ENCODE data around the gene LRRC73.

LRRC73 gene

DNA sequence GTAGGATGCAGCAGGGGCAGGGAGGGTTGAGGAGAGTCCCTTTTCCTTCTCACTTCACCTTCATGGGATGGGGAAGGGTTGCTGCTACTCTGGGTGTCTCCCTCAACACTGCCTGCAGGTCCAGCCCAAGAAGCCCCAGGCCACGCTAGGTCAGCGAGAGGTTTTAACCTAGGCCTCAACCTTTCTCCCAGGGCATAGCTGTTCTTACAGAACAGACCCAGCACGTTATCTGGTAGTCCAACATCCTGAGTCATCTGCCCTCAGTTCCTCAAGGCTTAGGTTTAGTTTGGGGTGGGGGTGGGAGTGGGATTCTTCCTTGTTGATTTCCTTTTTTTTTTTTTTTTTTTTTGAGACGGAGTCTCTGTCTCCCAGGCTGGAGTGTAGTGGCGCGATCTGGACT, 15.8 kb downstream of the LRRC73 start:
- DNase-seq (ENCODE audit: low read depth in 1 of 2, low spot score in 1 of 2), result no peak
- no peak for TF ChIP-seq JUND (IDR thresholded peaks at IDR 0.05; ENCODE audit: low read depth)
- in situ Hi-C loops (cut with HindIII; ENCODE audit: low pct_unique_long_range_greater_than_20kb, low sequenced_read_pairs), result no loop called here

- in situ Hi-C loops (cut with HindIII; ENCODE audit: low pct_unique_long_range_greater_than_20kb, low sequenced_read_pairs), result no loop called here
- TF ChIP-seq JUND (IDR thresholded peaks at IDR 0.05; ENCODE audit: low read depth), result no peak
- no peak for DNase-seq (ENCODE audit: low read depth in 1 of 2, low spot score in 1 of 2)
Observed at GRCh38 chr6:43493833-43494232, 16.3 kb downstream of the LRRC73 start.

- in situ Hi-C loops (cut with HindIII; ENCODE audit: low pct_unique_long_range_greater_than_20kb, low sequenced_read_pairs), result no loop called here
- TF ChIP-seq JUND (IDR thresholded peaks at IDR 0.05; ENCODE audit: low read depth), result no peak
- DNase-seq (ENCODE audit: low read depth in 1 of 2, low spot score in 1 of 2), result no peak
Observed at GRCh38 chr6:43493230-43493629, 16.9 kb downstream of the LRRC73 start.

GRCh38 chr6:43492673-43493072, 17.5 kb downstream of the LRRC73 start:
- in situ Hi-C loops (cut with HindIII; ENCODE audit: low pct_unique_long_range_greater_than_20kb, low sequenced_read_pairs), result no loop called here
- TF ChIP-seq JUND (IDR thresholded peaks at IDR 0.05; ENCODE audit: low read depth), result no peak
- DNase-seq (ENCODE audit: low read depth in 1 of 2, low spot score in 1 of 2), result no peak

- no peak for DNase-seq (ENCODE audit: low read depth in 1 of 2, low spot score in 1 of 2)
- no peak for TF ChIP-seq JUND (IDR thresholded peaks at IDR 0.05; ENCODE audit: low read depth)
- in situ Hi-C loops (cut with HindIII; ENCODE audit: low pct_unique_long_range_greater_than_20kb, low sequenced_read_pairs), result no loop called here
Observed at GRCh38 chr6:43491750-43492661, 18.1 kb downstream of the LRRC73 start.

DNA sequence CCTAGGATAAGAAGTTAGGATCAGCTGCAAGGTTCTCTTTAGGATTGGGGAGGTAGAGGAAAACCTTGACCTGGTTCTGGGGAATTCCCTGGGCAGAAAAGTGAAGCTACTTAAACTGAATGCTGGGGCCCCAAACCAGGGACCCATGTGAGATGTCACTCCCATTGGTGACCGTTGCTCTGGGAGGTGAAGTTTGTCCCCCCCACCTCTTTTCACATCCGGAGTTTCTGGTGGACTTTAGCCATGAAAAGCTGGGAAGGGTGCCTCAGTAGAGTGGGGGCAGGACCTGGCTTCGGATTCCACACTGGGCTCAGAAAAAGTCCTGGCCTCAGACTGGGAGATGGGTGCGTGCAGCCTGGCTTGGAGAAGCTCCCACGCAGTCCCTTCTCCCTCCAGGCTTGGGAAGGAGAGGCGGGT, 19.6 kb downstream of the LRRC73 start:
- no peak for TF ChIP-seq JUND (IDR thresholded peaks at IDR 0.05; ENCODE audit: low read depth)
- in situ Hi-C loops (cut with HindIII; ENCODE audit: low pct_unique_long_range_greater_than_20kb, low sequenced_read_pairs), result no loop called here
- DNase-seq (ENCODE audit: low read depth in 1 of 2, low spot score in 1 of 2), result no peak

- no peak for TF ChIP-seq JUND (IDR thresholded peaks at IDR 0.05; ENCODE audit: low read depth)
- no peak for DNase-seq (ENCODE audit: low read depth in 1 of 2, low spot score in 1 of 2)
- in situ Hi-C loops (cut with HindIII; ENCODE audit: low pct_unique_long_range_greater_than_20kb, low sequenced_read_pairs), result no loop called here
Observed at GRCh38 chr6:43489277-43490072, 20.7 kb downstream of the LRRC73 start.

- no peak for DNase-seq (ENCODE audit: low read depth in 1 of 2, low spot score in 1 of 2)
- TF ChIP-seq JUND (IDR thresholded peaks at IDR 0.05; ENCODE audit: low read depth), result no peak
- in situ Hi-C loops (cut with HindIII; ENCODE audit: low pct_unique_long_range_greater_than_20kb, low sequenced_read_pairs), result no loop called here
Observed at GRCh38 chr6:43488667-43489276, 21.4 kb downstream of the LRRC73 start.

- TF ChIP-seq JUND (IDR thresholded peaks at IDR 0.05; ENCODE audit: low read depth), result no peak
- no peak for DNase-seq (ENCODE audit: low read depth in 1 of 2, low spot score in 1 of 2)
- in situ Hi-C loops (cut with HindIII; ENCODE audit: low pct_unique_long_range_greater_than_20kb, low sequenced_read_pairs), result no loop called here
Observed at GRCh38 chr6:43481591-43482236, 28.4 kb downstream of the LRRC73 start.

DNA sequence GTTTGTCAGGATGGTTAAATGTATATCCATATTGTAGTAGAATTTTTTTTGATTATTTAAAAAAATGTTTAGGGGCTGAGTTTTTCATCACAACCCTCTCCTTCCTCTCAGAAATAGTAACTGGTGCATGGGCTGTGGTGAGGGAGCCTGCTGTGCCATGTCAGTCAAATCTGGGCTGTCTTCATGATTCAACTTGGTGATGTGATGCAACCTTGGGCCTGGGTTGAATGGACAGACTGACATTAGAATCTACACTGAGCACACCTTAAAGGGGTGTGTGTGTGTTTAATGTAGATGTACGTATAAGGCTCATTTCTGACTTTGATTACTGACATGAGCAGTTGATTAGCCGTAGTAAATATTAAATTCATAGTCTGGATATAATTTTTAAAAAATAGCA, 29.1 kb downstream of the LRRC73 start:
- in situ Hi-C loops (cut with HindIII; ENCODE audit: low pct_unique_long_range_greater_than_20kb, low sequenced_read_pairs), result no loop called here
- TF ChIP-seq JUND (IDR thresholded peaks at IDR 0.05; ENCODE audit: low read depth), result no peak
- no peak for DNase-seq (ENCODE audit: low read depth in 1 of 2, low spot score in 1 of 2)

- no peak for TF ChIP-seq JUND (IDR thresholded peaks at IDR 0.05; ENCODE audit: low read depth)
- DNase-seq (ENCODE audit: low read depth in 1 of 2, low spot score in 1 of 2), result no peak
- in situ Hi-C loops (cut with HindIII; ENCODE audit: low pct_unique_long_range_greater_than_20kb, low sequenced_read_pairs), result no loop called here
Observed at GRCh38 chr6:43478008-43478372, 32.2 kb downstream of the LRRC73 start.

GRCh38 chr6:43477235-43478007, 32.7 kb downstream of the LRRC73 start, which contains the start of gene TJAP1:
Gene TJAP1 (plus strand): TSS chr6:43477570. CDS start chr6:43499002, 21,432 bp downstream.
- peak; percentile 76 to 91 for DNase-seq (ENCODE audit: low read depth in 1 of 2, low spot score in 1 of 2)
- in situ Hi-C loops (cut with HindIII; ENCODE audit: low pct_unique_long_range_greater_than_20kb, low sequenced_read_pairs), result no loop called here
- TF ChIP-seq JUND (IDR thresholded peaks at IDR 0.05; ENCODE audit: low read depth), result no peak
